ENCODE results near the gene ACTL7B. TPM values are rescaled to one million over a fixed set of nuclear protein-coding genes. Genes with fewer than 3 reads are reported as not detected.

The ACTL7B gene
- polyA plus RNA-seq, 3 donors = 0.05 TPM; not detected in 2

DNA sequence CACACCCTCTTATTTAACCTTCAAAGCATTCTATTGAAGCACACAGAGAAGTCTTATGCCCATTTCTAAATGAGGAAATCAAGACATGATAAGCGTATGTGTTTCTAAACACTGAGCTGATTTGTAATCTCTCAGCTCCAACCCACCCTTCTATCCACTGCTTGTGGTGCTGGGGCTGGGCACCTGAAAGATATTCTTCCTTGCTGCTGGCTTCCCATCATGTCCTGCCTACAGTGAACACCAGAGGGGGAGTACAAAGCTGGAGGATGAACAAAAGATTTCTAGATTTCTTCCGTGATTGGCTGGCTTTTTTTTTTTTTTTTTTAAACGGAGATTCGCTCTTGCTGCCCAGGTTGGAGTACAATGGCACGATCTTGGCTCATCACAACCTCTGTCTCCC is 20.6 kb upstream of the ACTL7B start:
- Histone ChIP-seq H2AFZ (ENCODE audit: insufficient read depth, low read depth, low read length, poor library complexity, severe bottlenecking) (no peak overlapping the region), H4K20me1 (ENCODE audit: insufficient read depth, low read length) (no peaks in the 10 kb centered on the region), H3K4me3 (replicated peaks in 1 of 3; ENCODE audit: low read depth in 2 of 3, low read length in 3 of 3) (no peak overlapping the region), H3K9me3 (replicated peaks in 1 of 2; ENCODE audit: control insufficient read depth in 1 of 2, insufficient read depth in 1 of 2, low read length in 2 of 2) (peaks cover 1 to 7% of the 10 kb centered on the region in 2 donors), H3K4me2 (replicated peaks; ENCODE audit: extremely low read depth, low read length, poor library complexity, severe bottlenecking) (no peak overlapping the region), H3K27me3 (ENCODE audit: control insufficient read depth in 2 of 2, insufficient read depth in 2 of 2, low read length in 2 of 2) (no peaks in the 10 kb centered on the region), H3K79me2 (ENCODE audit: insufficient read depth, low read length) (no peaks in the 10 kb centered on the region), H3K27ac (ENCODE audit: low read depth in 1 of 2, low read length in 2 of 2) (no peak overlapping the region), H3K9ac (ENCODE audit: insufficient read depth, low read length, poor library complexity, severe bottlenecking) (no peak overlapping the region), H3K4me1 (ENCODE audit: control insufficient read depth in 1 of 2, insufficient read depth in 2 of 2, low read length in 2 of 2) (no peaks in the 10 kb centered on the region), H3K36me3 (replicated peaks in 1 of 2; ENCODE audit: control insufficient read depth in 1 of 2, insufficient read depth in 2 of 2, low read length in 2 of 2) (peaks cover 63 to 100% of the 10 kb centered on the region in 2 donors)
- intact Hi-C loops (cut with micrococcal nuclease) = no loop called here
- peaks cover 79 to 90% of the 10 kb centered on the region in 2 donors for H3K36me3 Mint-ChIP-seq
- H3K4me1 Mint-ChIP-seq = no peaks in the 10 kb centered on the region
- no peak for DNase-seq
- H3K9me3 Mint-ChIP-seq = peaks cover 0 to 13% (median 5%) of the 10 kb centered on the region in 7 donors
- H3K27ac Mint-ChIP-seq = no peak overlapping the region
- H3K27me3 Mint-ChIP-seq (ENCODE audit: low read depth in 3 of 3) = no peaks in the 10 kb centered on the region
- H3K4me3 Mint-ChIP-seq = no peak overlapping the region
- TF ChIP-seq CTCF (IDR thresholded peaks at IDR 0.05) = no peak
- no CpG with 5 or more reads among the region's 5 CpGs for WGBS (ENCODE audit: insufficient coverage)

DNA sequence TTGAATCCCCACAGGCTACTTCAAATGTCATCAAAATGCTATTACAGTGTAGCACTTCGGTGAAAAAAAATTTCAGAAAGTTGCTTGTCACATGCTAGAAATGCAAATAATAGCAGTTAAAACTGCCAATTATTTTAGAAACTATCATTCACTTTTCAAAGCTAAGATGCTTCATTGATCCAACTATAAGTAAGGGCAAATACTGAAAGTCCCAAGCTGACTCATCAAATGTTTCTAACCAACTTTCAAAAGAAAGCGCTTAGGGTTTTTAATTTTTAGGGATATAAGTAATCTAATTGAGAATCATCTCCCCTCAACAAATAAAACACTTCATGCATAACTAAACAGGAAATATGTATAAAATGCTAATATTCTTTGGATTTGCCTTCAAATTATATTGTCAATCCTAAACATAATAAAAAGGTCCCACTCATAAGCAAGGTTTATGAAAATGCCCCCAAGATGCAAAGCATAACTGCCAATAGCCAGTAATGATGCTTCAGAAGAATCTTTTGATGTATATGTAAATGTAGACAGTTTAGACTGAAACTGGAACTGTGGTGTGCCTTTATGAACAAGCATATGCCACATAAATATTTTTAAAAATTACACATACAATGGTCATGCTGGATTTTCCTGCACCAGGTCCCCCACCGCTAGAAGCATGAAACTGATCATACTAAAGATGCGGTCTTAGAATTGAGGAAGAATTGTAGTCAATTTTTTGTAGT is 18.4 kb upstream of the ACTL7B start:
- Histone ChIP-seq H3K4me3 (replicated peaks in 1 of 3; ENCODE audit: low read depth in 2 of 3, low read length in 3 of 3) (no peak overlapping the region), H3K36me3 (replicated peaks in 1 of 2; ENCODE audit: control insufficient read depth in 1 of 2, insufficient read depth in 2 of 2, low read length in 2 of 2) (peaks cover 61 to 90% of the 10 kb centered on the region in 2 donors), H3K9ac (ENCODE audit: insufficient read depth, low read length, poor library complexity, severe bottlenecking) (no peak overlapping the region), H3K4me1 (ENCODE audit: control insufficient read depth in 1 of 2, insufficient read depth in 2 of 2, low read length in 2 of 2) (no peaks in the 10 kb centered on the region), H3K27me3 (ENCODE audit: control insufficient read depth in 2 of 2, insufficient read depth in 2 of 2, low read length in 2 of 2) (no peaks in the 10 kb centered on the region), H3K4me2 (replicated peaks; ENCODE audit: extremely low read depth, low read length, poor library complexity, severe bottlenecking) (no peak overlapping the region), H2AFZ (ENCODE audit: insufficient read depth, low read depth, low read length, poor library complexity, severe bottlenecking) (no peak overlapping the region), H3K9me3 (replicated peaks in 1 of 2; ENCODE audit: control insufficient read depth in 1 of 2, insufficient read depth in 1 of 2, low read length in 2 of 2) (peaks cover 4 to 10% of the 10 kb centered on the region in 2 donors), H3K79me2 (ENCODE audit: insufficient read depth, low read length) (no peaks in the 10 kb centered on the region), H4K20me1 (ENCODE audit: insufficient read depth, low read length) (no peaks in the 10 kb centered on the region), H3K27ac (ENCODE audit: low read depth in 1 of 2, low read length in 2 of 2) (no peak overlapping the region)
- Mint-ChIP-seq H3K36me3 (peaks cover 79 to 92% of the 10 kb centered on the region in 2 donors), H3K27me3 (ENCODE audit: low read depth in 3 of 3) (no peaks in the 10 kb centered on the region), H3K4me3 (no peak overlapping the region), H3K27ac (no peak overlapping the region), H3K4me1 (no peaks in the 10 kb centered on the region), H3K9me3 (peaks cover 0 to 17% (median 5%) of the 10 kb centered on the region in 7 donors)
- TF ChIP-seq CTCF (IDR thresholded peaks at IDR 0.05) = no peak
- no CpG with 5 or more reads among the region's 4 CpGs for WGBS (ENCODE audit: insufficient coverage)
- intact Hi-C loops (cut with micrococcal nuclease) = no loop called here
- DNase-seq = no peak

Measured in CD14-positive monocyte (primary cell).